HEK293 (cell line): ENCODE measurements around the gene ALOXE3.

Source experiments
- CTCF ChIA-PET: fragments of 350-600 bp; formaldehyde crosslinking; extraction: SDS; loops from one replicate; lab custom pipeline; 2021; ENCODE audit warnings: antibody characterized with exemption; lab: Yijun Ruan, JAX
- POLR2A ChIA-PET: fragments of 300-600 bp; formaldehyde crosslinking; extraction: SDS; loops from one replicate; lab custom pipeline; 2020; ENCODE audit warnings: antibody characterized with exemption, inconsistent platforms; lab: Yijun Ruan, JAX
- H3K27ac ChIP-seq: fragments of 200-500 bp; sonication (Bioruptor generic); 2 replicates; pipeline ENCODE4 v1.5.1; 2014; ENCODE audit warnings: low read depth, low read length, control low read depth, inconsistent platforms; ENCODE audit errors: extremely low read depth
- H3K36me3 ChIP-seq, 2 experiments: fragments of 200-500 bp in 1 of 2; sonication (Bioruptor generic) in 1 of 2; 1 replicate in 1 of 2; 2 replicates in 1 of 2; pipeline ENCODE4 v1.5.1; 2014 to 2017; ENCODE audit warnings: inconsistent platforms in 2 of 2, low read length in 2 of 2; ENCODE audit not compliant: control insufficient read depth in 2 of 2, insufficient read depth in 1 of 2
- H3K4me1 ChIP-seq: fragments of 200-500 bp; sonication (Bioruptor generic); 2 replicates; pipeline ENCODE4 v1.5.1; 2014; ENCODE audit warnings: mild to moderate bottlenecking, low read length, inconsistent platforms; ENCODE audit not compliant: control insufficient read depth, insufficient read depth
- H3K4me3 ChIP-seq: 2 replicates; pipeline ENCODE4 v1.5.1; 2011; ENCODE audit warnings: low read depth, mild to moderate bottlenecking, control low read depth, low read length, moderate library complexity
- H3K9me3 ChIP-seq: fragments of 200-500 bp; sonication (Bioruptor generic); 2 replicates; pipeline ENCODE4 v1.5.1; 2014; ENCODE audit warnings: low read depth, low read length, inconsistent platforms; ENCODE audit not compliant: control insufficient read depth, insufficient read depth
- CTCF ChIP-seq: fragments of 450-650 bp; formaldehyde crosslinking; IDR thresholded peaks from 2 replicates; pipeline ENCODE4 v1.5.1; 2016; ENCODE audit warnings: missing biosample characterization, missing genetic modification characterization
- EGR2 ChIP-seq: fragments of 450-650 bp; formaldehyde crosslinking; IDR thresholded peaks from 2 replicates; pipeline ENCODE4 v1.5.1; 2016; ENCODE audit warnings: low read depth, missing biosample characterization, missing genetic modification characterization
- KLF1 ChIP-seq: fragments of 450-650 bp; formaldehyde crosslinking; IDR thresholded peaks from 2 replicates; pipeline ENCODE4 v1.5.1; 2016; ENCODE audit warnings: missing biosample characterization, missing genetic modification characterization
- KLF17 ChIP-seq: fragments of 450-650 bp; formaldehyde crosslinking; IDR thresholded peaks from 2 replicates; pipeline ENCODE4 v1.5.1; 2016; ENCODE audit warnings: missing biosample characterization, missing genetic modification characterization
- KLF7 ChIP-seq: fragments of 450-650 bp; formaldehyde crosslinking; IDR thresholded peaks from 2 replicates; pipeline ENCODE4 v1.5.1; 2016; ENCODE audit warnings: missing biosample characterization, missing genetic modification characterization, borderline replicate concordance
- PATZ1 ChIP-seq: fragments of 450-650 bp; formaldehyde crosslinking; IDR thresholded peaks from 2 replicates; pipeline ENCODE4 v1.5.1; 2016; ENCODE audit warnings: missing biosample characterization, missing genetic modification characterization
- PRDM1 ChIP-seq: fragments of 450-650 bp; formaldehyde crosslinking; IDR thresholded peaks from 2 replicates; pipeline ENCODE4; 2016; ENCODE audit warnings: missing biosample characterization, missing genetic modification characterization
- PRDM6 ChIP-seq: fragments of 450-650 bp; formaldehyde crosslinking; IDR thresholded peaks from 2 replicates; pipeline ENCODE4 v1.5.1; 2017; ENCODE audit warnings: missing biosample characterization, missing genetic modification characterization
- SCRT2 ChIP-seq: fragments of 450-650 bp; formaldehyde crosslinking; IDR thresholded peaks from 2 replicates; pipeline ENCODE4 v1.5.1; 2016; ENCODE audit warnings: missing biosample characterization, missing genetic modification characterization
- ZBTB10 ChIP-seq: fragments of 450-650 bp; formaldehyde crosslinking; IDR thresholded peaks from 2 replicates; pipeline ENCODE4 v1.5.1; 2016; ENCODE audit warnings: missing biosample characterization, missing genetic modification characterization
- ZBTB17 ChIP-seq: fragments of 450-650 bp; formaldehyde crosslinking; IDR thresholded peaks from 2 replicates; pipeline ENCODE4 v1.5.1; 2016; ENCODE audit warnings: missing biosample characterization, missing genetic modification characterization
- ZNF398 ChIP-seq: fragments of 450-650 bp; formaldehyde crosslinking; IDR thresholded peaks from 2 replicates; pipeline ENCODE4 v1.5.1; 2017; ENCODE audit warnings: missing biosample characterization, missing genetic modification characterization
- ZNF513 ChIP-seq: fragments of 450-650 bp; IDR thresholded peaks from 2 replicates; pipeline ENCODE4 v1.5.1; 2018; ENCODE audit warnings: missing biosample characterization, missing genetic modification characterization
- ZNF654 ChIP-seq: fragments of 450-650 bp; formaldehyde crosslinking; IDR thresholded peaks from 2 replicates; pipeline ENCODE4 v1.5.1; 2016; ENCODE audit warnings: low read depth, missing biosample characterization, missing genetic modification characterization

Gene ALOXE3

GRCh38 chr17:8073627-8074484, 44.5 kb downstream of the ALOXE3 start (continued):
- TF ChIP-seq PRDM6 (no peak), ZNF513 (tag by site-specific recombination) (0 out of 2 replicates have a peak, but pooled peaks have one; percentile 25), KLF1 (tag by site-specific recombination) (peak; percentile 46; the same call in 1 of the 2 replicates), ZBTB17 (tag by site-specific recombination) (peak; percentile 69), KLF17 (tag by site-specific recombination) (peak; percentile 81), ZNF654 (tag by site-specific recombination) (peak; percentile 47), CTCF (tag by site-specific recombination) (peak; percentile 92), KLF7 (tag by site-specific recombination) (no peak), PATZ1 (tag by site-specific recombination) (0 out of 2 replicates have a peak, but pooled peaks have one; percentile 36)

- peak; percentile 77 for TF ChIP-seq SCRT2 (tag by site-specific recombination)
- TF ChIP-seq ZNF398 (tag by site-specific recombination), result no peak
- TF ChIP-seq PRDM1 (tag by site-specific recombination), result no peak
- TF ChIP-seq KLF1 (tag by site-specific recombination), result peak; percentile 63
- TF ChIP-seq ZBTB10, result no peak
- no peak for TF ChIP-seq EGR2 (tag by site-specific recombination)
- ChIA-PET CTCF (interaction anchor here (0.5 to 27.3 kb wide), 40 partner anchors 8 to 746 kb away, joined by 3 to 561 read pairs (median 4); partner anchors contain the start of genes ALOX12B, ALOXE3, AURKB and CNTROB), POLR2A (interaction anchor here (1.1 to 1.6 kb wide), 2 partner anchors 10 to 13 kb away, joined by 3 to 6 read pairs; no protein-coding TSS in a partner anchor)
- Histone ChIP-seq H3K27ac (no peak overlapping the region), H3K4me3 (no peak overlapping the region), H3K36me3 (no peaks in the 10 kb centered on the region), H3K4me1 (no peaks in the 10 kb centered on the region), H3K9me3 (no peaks in the 10 kb centered on the region)
Measured at GRCh38 chr17:8072729-8073461, 45.4 kb downstream of the ALOXE3 start.
